K562 (cell line): ENCODE measurements around the gene TXNRD2. TPM values are rescaled to one million over a fixed set of nuclear protein-coding genes. Genes with fewer than 3 reads are reported as not detected.

Experiments used
- ATAC-seq: fragments of 200-7000 bp; cut with Tn5 transposase; 3 replicates; pipeline ENCODE4 v1.9.1; 2020; ENCODE audit warnings: moderate library complexity
- BruUV-seq: library from RNA; stranded (reverse); fragments of 400-500 nt; replicated peaks from 2 replicates; lab custom pipeline; 2021; lab: Mats Ljungman, UMichigan
- CTCF ChIA-PET: fragments of 300-600 bp; formaldehyde crosslinking; extraction: SDS; loops from one replicate; lab custom pipeline; 2021; ENCODE audit warnings: low intra/inter-chr PET ratio; lab: Yijun Ruan, JAX
- POLR2A ChIA-PET: fragments of 300-600, 350-650 bp; sonication (Branson Sonifier 250); formaldehyde crosslinking; extraction: SDS; loops from one replicate; lab custom pipeline; 2021; ENCODE audit warnings: antibody characterized with exemption, inconsistent platforms; lab: Yijun Ruan, JAX
- DNase-seq, 4 experiments: peaks; one replicate each; pipeline versions ENCODE4 v3.0.0 to v3.0.0-alpha.2; 2011 to 2018; ENCODE audit warnings: low spot score in 3 of 4, mixed read lengths in 3 of 4; ENCODE audit errors: extremely low read depth in 1 of 4
- FAIRE-seq: peaks from 2 replicates; lab custom pipeline; 2011; peaks lifted over from hg19 to GRCh38; lab: Jason Lieb, UNC
- H2AFZ ChIP-seq: 2 replicates; pipeline ENCODE4 v1.6.0; 2011; ENCODE audit warnings: low read depth, low read length, control low read depth, inconsistent platforms
- H3K27ac ChIP-seq: fragments of 200-600 bp; 3 replicates; pipeline ENCODE4 v1.8.0; 2011; ENCODE audit warnings: low read depth, mild to moderate bottlenecking, control low read depth, inconsistent platforms, low read length, moderate library complexity, mixed read lengths; ENCODE audit errors: extremely low read depth
- H3K27me3 ChIP-seq, 2 experiments: fragments of 300-600 bp in 1 of 2; 2 replicates in 1 of 2; 3 replicates in 1 of 2; pipeline versions ENCODE4 v1.6.0 to v1.8.0; 2011; ENCODE audit warnings: inconsistent platforms in 2 of 2, low read length in 2 of 2, mild to moderate bottlenecking in 1 of 2, mixed read lengths in 1 of 2, moderate library complexity in 1 of 2; ENCODE audit not compliant: control insufficient read depth in 2 of 2, insufficient read depth in 2 of 2
- H3K36me3 ChIP-seq: fragments of 300-600 bp; 3 replicates; pipeline ENCODE4 v1.8.0; 2011; ENCODE audit warnings: mild to moderate bottlenecking, low read length, inconsistent platforms; ENCODE audit not compliant: control insufficient read depth, insufficient read depth
- H3K4me1 ChIP-seq, 2 experiments: fragments of 200-600 bp in 1 of 2; replicated peaks in 1 of 2; 2 replicates in 1 of 2; 3 replicates in 1 of 2; pipeline versions ENCODE4 v1.5.1 to v1.8.0; 2011; ENCODE audit warnings: inconsistent platforms in 2 of 2, low read length in 2 of 2, mild to moderate bottlenecking in 1 of 2, mixed read lengths in 1 of 2, moderate library complexity in 1 of 2; ENCODE audit not compliant: control insufficient read depth in 2 of 2, insufficient read depth in 2 of 2
- H3K4me2 ChIP-seq: 2 replicates; pipeline ENCODE4 v1.6.1; 2011; ENCODE audit warnings: low read length, control low read depth, inconsistent platforms, mixed read lengths; ENCODE audit not compliant: insufficient read depth
- H3K4me3 ChIP-seq: fragments of 200-600 bp; sonication (generic), shearing (Covaris generic); 2 replicates; pipeline ENCODE4 v1.5.1; 2016; ENCODE audit warnings: control low read depth, inconsistent platforms
- H3K79me2 ChIP-seq: fragments of 200-600 bp; 3 replicates; pipeline ENCODE4 v1.8.0; 2011; ENCODE audit warnings: low read length, inconsistent platforms; ENCODE audit not compliant: control insufficient read depth, insufficient read depth
- H3K9ac ChIP-seq, 2 experiments: 2 replicates each; pipeline versions ENCODE4 v1.6.0 to v1.6.1; 2011; ENCODE audit warnings: low read depth in 2 of 2, low read length in 2 of 2, control low read depth in 1 of 2, inconsistent platforms in 1 of 2, mild to moderate bottlenecking in 1 of 2, mixed read lengths in 1 of 2; ENCODE audit not compliant: insufficient read depth in 1 of 2
- H3K9me1 ChIP-seq: one replicate; pipeline ENCODE4 v1.6.0; 2011; ENCODE audit warnings: inconsistent platforms, mild to moderate bottlenecking, low read length, moderate library complexity; ENCODE audit not compliant: control insufficient read depth, insufficient read depth
- H3K9me3 ChIP-seq: replicated peaks from 2 replicates; pipeline ENCODE4 v1.5.1; 2011; ENCODE audit warnings: low read depth, low read length, inconsistent platforms; ENCODE audit not compliant: control insufficient read depth, insufficient read depth
- H4K20me1 ChIP-seq: replicated peaks from 2 replicates; pipeline ENCODE4 v1.6.1; 2011; ENCODE audit warnings: low read length, inconsistent platforms, mixed read lengths; ENCODE audit not compliant: control insufficient read depth, insufficient read depth
- ELK3 ChIP-seq: fragments of 450-650 bp; formaldehyde crosslinking; IDR thresholded peaks from 2 replicates; pipeline ENCODE4 v1.4.0; 2020; ENCODE audit warnings: mild to moderate bottlenecking
- KAT2B ChIP-seq: IDR thresholded peaks from one replicate; pipeline ENCODE4 v1.6.1; 2012; ENCODE audit warnings: low read depth, mild to moderate bottlenecking, control low read depth, inconsistent platforms, low read length, moderate library complexity
- MCM2 ChIP-seq: fragments of 450-650 bp; IDR thresholded peaks from 2 replicates; pipeline ENCODE4 v1.6.1; 2017; ENCODE audit warnings: low read depth, mild to moderate bottlenecking
- PHF8 ChIP-seq: fragments of 200-600 bp; sonication (generic); IDR thresholded peaks from 2 replicates; pipeline ENCODE4 v1.6.1; 2012; ENCODE audit warnings: mixed run types, mild to moderate bottlenecking, inconsistent platforms, low read length, moderate library complexity, borderline replicate concordance
- TAF1 ChIP-seq: IDR thresholded peaks from 2 replicates; pipeline ENCODE4 v1.6.1; 2011; ENCODE audit warnings: mild to moderate bottlenecking, low read length, moderate library complexity; ENCODE audit not compliant: insufficient read depth, control insufficient read depth, severe bottlenecking; ENCODE audit errors: extremely low read depth
- TEAD1 ChIP-seq, 2 experiments: fragments of 450-650 bp in 1 of 2; sonication (generic) in 1 of 2; formaldehyde crosslinking; IDR thresholded peaks; 2 replicates each; pipeline versions ENCODE4 v1.4.0 to v1.8.0; 2020 to 2022; ENCODE audit warnings: mild to moderate bottlenecking in 2 of 2, missing genetic modification reagents in 1 of 2
- ZEB2 ChIP-seq: fragments of 450-650 bp; IDR thresholded peaks from 2 replicates; pipeline ENCODE4 v1.6.1; 2016
- ZKSCAN1 ChIP-seq: fragments of 150-350 bp; IDR thresholded peaks from 2 replicates; pipeline ENCODE4 v1.6.1; 2016; ENCODE audit warnings: low read depth, low read length
- ZNF165 ChIP-seq: fragments of 250-450 bp; sonication (Bioruptor Pico); IDR thresholded peaks from 2 replicates; pipeline ENCODE4 v1.4.0; 2020; ENCODE audit warnings: borderline replicate concordance
- ZNF384 ChIP-seq: IDR thresholded peaks from 2 replicates; pipeline ENCODE4 v1.6.1; 2012; ENCODE audit warnings: low read depth, low read length, improper control_type of control experiment
- ZNF445 ChIP-seq: fragments of 250-450 bp; sonication (Bioruptor Pico); IDR thresholded peaks from 2 replicates; pipeline ENCODE4 v1.4.0; 2020; ENCODE audit warnings: low read depth, mild to moderate bottlenecking, moderate library complexity
- ZNF586 ChIP-seq: fragments of 450-650 bp; formaldehyde crosslinking; conservative IDR thresholded peaks from 2 replicates; pipeline ENCODE4 v1.4.0; 2020; ENCODE audit warnings: mild to moderate bottlenecking, moderate library complexity
- WGBS: fragments of 100-300 bp; shearing (Covaris generic); methylation state at CpG from one replicate; pipeline ENCODE4 v1.1.6; 2016; ENCODE audit warnings: low coverage, mixed read lengths; ENCODE audit not compliant: insufficient coverage; ENCODE audit errors: missing lambda C conversion rate; 5-methylcytosine and 5-hydroxymethylcytosine counted together
- in situ Hi-C: fragments of 300-500 bp; cut with MboI; formaldehyde crosslinking; loops from 4 replicates; pipeline ENCODE4 v1.15.0; 2018; ENCODE audit warnings: inconsistent platforms, mixed read lengths
- intact Hi-C: fragments of 100-400 bp; cut with micrococcal nuclease; formaldehyde crosslinking; loops from 2 replicates; pipeline ENCODE4 v1.14.2; 2022
- polyA plus RNA-seq, 8 experiments: library from polyadenylated mRNA; depleted of rRNA in 4 of 8; stranded (reverse) in 5 of 8; unstranded in 3 of 8; fragments of >200 nt; fragmentation: Nextera tagmentation in 2 of 8; fragmentation: Illumina TruSeq in 1 of 8; extraction: Ambion mirVana in 2 of 8; extraction: Trizol in 1 of 8; gene quantifications; 2 replicates each; pipeline versions ENCODE4 v1.2.1 to v1.2.3, GENCODE V29; 2011 to 2014; ENCODE audit warnings: inconsistent platforms in 1 of 8, missing spikeins in 1 of 8
- total RNA-seq, 7 experiments: library from RNA; depleted of rRNA in 6 of 7; stranded (reverse); fragments of >200 nt in 6 of 7; fragmentation: Illumina TruSeq in 2 of 7; extraction: Trizol in 2 of 7; gene quantifications; 2 replicates each; pipeline versions ENCODE4 v1.2.1 to v1.2.3, GENCODE V29; 2011 to 2021; ENCODE audit warnings: low replicate concordance in 1 of 7

The TXNRD2 gene
- total and polyA plus RNA-seq, 9 of the 15 experiments (the other 6 are each of a cell fraction or from before 2014, with no cell fraction given): 3.3 to 80.2 (median 49.4) TPM

GRCh38 chr22:19875531-19876313, 65.9 kb downstream of the TXNRD2 start (continued):
- no peak for TF ChIP-seq ZNF586
- TF ChIP-seq ZNF165: no peak
- TF ChIP-seq ZNF445: no peak
- no peak for TF ChIP-seq TAF1

- intact Hi-C loops (no loop called here), in situ Hi-C loops (no loop called here)
- Histone ChIP-seq H3K4me3 (no peak overlapping the region), H3K9me3 (no peaks in the 10 kb centered on the region), H4K20me1 (peaks cover 17% of the 10 kb centered on the region), H3K27me3 (peaks cover 0 to 16% of the 10 kb centered on the region in 2 experiments; a peak in 1 of 5 replicates), H3K27ac (no peak overlapping the region), H3K36me3 (no peaks in the 10 kb centered on the region), H3K79me2 (no peaks in the 10 kb centered on the region), H3K4me1 (peaks cover 8 to 95% of the 10 kb centered on the region in 2 experiments; a peak in 4 of 5 replicates), H2AFZ (no peak overlapping the region), H3K9ac (peak overlapping the region in 1 of 2 experiments; percentile 81; a peak in 2 of 4 replicates), H3K4me2 (no peak overlapping the region), H3K9me1 (no peaks in the 10 kb centered on the region)
- ChIA-PET CTCF (no interaction called here), POLR2A (interaction anchor here (0.6 to 4.4 kb wide), 14 partner anchors 8 to 763 kb away, joined by 3 to 26 read pairs (median 4); no protein-coding TSS in a partner anchor)
- 61% methylated on average over 12 of the region's 12 CpGs for WGBS
- BruUV-seq: no TSS peak
- FAIRE-seq: no peak
- DNase-seq: no peak
- ATAC-seq: no peak
- TF ChIP-seq ZKSCAN1: no peak
- TF ChIP-seq PHF8: 0 out of 2 replicates have a peak, but pooled peaks have one; percentile 7
- TF ChIP-seq MCM2: no peak
- TF ChIP-seq KAT2B: no peak
- no peak for TF ChIP-seq ELK3 (CRISPR knock-in tag)
- TF ChIP-seq ZEB2: no peak
- no peak for TF ChIP-seq ZNF384
- TF ChIP-seq TEAD1 (CRISPR knock-in tag; IDR thresholded peaks at IDR 0.05): no peak
Observed at GRCh38 chr22:19875061-19875530, 66.5 kb downstream of the TXNRD2 start.
